LoVo (cell line): ENCODE measurements around the gene SLC13A5.
A peak's percentile ranks its signal among the peaks of the same experiment; 100 is the strongest.
"Not testable (repeated sequence)": the region's sequence is repeated elsewhere in the genome, so short reads cannot be mapped to it uniquely, and the experiment has no call there.

Experiments
- DNase-seq: peaks from one replicate; pipeline ENCODE4 v3.0.0-alpha.2; 2016; ENCODE audit warnings: low spot score

SLC13A5 gene

DNA sequence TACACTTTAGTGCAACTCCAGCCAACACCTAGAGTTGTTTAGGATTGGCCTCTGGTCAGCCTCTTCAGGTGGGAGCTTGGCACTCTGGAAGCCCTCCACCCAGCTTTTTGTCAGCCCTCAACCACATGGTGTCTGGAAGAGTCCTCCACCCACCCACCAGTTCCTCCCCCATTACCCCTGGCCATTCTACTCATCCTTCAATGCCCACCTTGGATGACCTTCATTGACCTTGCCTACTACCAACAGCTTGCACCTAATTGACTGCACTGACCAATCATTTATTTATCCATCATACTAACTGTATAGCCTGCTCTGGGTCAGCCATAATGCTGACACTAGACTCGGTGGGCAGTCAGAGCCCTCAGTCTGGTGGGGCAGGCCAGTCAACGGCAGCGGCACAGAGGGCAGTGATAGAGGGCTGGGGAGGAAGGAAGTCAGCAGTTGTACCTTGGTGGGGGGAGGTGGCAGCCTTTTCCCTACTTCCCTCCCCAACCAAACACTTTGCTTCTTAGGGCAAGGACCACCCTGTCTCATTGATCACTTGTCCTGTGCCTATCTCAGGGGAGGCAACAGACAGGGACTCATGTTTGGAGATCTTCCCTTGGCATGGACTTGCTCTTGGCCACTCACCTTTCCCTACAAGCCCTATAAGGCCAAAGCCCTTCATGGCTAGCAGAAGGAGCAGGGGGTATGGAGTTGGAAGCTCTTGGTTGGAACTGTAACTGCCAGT lies 29.3 kb downstream of the SLC13A5 start:
- DNase-seq, result no peak

DNA sequence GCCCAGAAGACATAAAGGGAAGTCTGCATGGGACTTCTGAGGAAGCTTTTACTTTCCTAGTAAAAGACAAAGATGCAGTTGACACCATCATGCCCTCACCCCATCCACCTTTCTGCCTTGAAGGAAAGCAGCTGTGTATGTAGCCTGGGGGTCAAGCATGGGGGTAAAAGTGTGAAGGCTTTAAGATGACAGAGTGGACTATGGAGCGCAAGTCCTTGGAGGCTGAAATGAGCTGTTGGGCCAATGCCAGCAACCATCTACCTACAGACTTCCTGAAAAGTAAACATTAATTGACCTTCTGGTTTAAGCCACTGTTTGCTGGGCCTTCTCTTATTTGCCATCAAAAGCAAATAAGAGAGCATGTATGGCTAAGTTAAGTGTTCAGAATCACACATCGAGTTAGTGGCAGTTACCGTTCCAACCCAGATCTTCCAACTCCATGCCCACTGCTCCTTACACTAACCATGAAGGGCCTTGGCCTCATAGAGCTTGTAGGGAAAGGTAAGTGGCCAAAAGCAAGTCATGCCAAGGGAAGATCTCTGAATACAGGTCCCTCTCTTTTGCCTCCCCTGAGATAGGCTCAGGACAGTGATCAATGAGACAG lies 30.0 kb downstream of the SLC13A5 start:
- no peak for DNase-seq

DNA sequence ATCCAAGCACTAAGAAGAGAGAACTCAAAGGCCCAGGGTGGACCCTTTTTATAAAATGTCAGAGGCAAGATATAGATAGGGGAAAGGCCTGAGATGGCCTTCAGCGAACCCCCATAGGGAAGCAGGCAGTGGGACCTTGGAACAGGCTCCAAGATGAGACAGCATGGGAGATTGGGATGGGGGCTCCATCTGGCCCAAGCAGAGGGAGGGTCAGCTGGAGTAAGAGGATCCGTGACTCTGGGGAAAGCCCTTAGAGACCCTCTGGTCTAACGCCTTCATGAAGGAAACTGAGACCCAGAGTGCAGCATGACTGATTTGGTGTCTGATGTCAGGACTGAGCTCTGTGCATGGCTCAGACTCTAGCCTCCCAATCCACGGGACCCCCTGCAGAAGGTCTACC lies 30.8 kb downstream of the SLC13A5 start:
- no peak for DNase-seq

DNA sequence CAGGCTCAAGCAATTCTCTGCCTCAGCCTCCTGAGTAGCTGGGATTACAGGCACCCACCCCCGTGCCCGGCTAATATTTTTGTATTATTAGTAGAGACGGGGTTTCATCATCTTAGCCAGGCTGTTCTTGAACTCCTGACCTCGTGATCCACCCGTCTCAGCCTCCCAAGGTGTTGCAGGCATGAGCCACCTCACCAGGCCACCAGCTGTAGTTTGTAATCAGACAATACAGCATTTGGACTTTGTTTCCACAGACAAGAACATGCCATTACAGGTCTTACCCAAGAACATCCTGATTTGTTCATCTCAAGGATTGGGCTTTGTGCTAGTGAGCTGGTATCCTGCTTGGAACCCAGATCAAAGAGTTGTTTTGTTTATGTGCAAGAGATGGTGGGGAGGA lies 31.5 kb downstream of the SLC13A5 start:
- no peak for DNase-seq

DNA sequence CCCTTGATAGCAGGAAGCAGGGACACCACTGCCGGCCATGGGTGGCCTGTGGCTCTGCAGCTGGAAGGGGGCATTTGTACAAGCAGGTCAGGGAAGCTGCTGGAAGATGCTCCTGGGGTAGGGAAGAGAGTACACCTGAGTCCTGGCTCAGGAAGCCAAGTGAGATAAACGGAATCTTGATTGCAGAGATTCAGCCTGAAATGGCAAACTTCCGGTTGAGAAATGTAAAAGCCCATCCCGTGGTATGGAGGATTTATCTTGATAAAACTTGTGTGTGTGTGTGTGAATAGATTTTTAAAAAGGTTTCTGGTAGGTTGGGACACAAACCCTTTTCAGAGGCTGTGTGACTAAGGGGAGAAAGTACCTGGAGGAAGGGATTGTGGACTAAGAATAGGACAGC lies 32.0 kb downstream of the SLC13A5 start:
- no peak for DNase-seq

DNA sequence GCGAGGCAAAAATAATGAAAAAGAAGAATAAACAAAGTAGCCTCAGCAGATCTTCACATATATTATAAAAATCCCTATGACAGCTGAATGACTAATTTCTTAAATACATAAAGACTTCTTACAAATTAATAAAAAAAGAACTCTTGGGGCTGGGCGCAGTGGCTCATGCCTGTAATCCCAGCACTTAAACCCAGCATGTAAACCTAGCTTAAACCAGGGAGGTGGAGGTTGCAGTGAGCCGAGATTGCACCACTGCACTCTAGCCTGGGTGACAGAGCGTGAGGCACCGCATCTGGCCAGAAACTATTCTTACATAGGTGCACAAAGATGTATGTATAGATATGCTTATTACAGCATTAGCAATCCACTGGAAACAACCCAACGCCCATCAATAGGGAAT lies 33.9 kb downstream of the SLC13A5 start:
- no peak for DNase-seq

DNA sequence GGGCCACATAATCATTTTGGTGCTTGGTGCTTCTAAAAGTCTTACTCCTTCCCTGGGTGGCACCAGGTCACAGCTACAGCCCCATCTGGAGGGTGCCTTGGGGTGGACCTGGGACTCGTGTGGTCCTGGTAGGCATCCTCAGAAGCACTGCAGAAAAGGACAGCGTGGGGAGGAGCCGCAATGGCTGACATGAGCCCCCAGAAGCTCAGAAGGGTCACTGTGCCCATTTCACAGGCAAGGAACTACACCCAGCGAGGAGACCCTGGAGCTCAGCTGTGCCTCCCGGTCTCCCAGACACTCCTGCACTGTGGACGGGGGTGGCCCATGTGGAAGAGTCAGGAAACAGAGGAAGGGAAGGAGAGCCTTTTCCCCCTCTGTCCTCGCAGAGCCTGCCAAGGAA lies 35.2 kb downstream of the SLC13A5 start:
- DNase-seq, result no peak

DNA sequence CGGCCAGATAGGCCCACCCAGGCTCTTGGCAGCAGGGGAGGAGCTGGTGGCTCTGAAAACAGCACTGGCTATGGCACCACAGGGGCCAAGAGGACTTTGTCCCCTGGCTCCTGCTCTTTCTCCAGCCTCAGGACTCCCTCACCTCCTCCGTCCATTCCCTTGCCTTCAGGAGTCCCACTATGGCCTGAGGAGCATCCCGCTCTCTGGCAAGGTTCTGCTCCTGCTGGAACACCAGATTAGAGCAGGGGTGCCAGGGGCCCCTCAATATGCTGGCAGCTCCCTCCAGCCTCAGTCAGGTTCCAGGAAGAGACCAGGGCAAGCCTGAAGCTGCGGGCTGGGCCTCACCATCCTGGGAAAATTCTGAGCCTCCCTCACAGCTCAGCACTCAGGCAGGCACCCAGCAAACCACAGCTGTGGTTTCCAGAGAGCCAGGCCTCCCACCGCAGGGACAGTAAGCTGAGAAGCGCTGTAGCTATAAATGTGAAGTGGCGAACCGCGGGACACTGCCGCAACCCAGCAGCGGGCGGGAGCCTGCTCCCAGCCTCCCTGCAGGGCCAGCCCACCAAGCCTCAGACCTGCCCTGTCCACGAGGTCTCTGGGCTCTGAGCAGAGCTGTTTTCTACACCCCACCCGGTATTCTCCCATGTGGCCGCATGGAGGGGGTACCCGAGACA lies 35.9 kb downstream of the SLC13A5 start:
- DNase-seq, result no peak

DNA sequence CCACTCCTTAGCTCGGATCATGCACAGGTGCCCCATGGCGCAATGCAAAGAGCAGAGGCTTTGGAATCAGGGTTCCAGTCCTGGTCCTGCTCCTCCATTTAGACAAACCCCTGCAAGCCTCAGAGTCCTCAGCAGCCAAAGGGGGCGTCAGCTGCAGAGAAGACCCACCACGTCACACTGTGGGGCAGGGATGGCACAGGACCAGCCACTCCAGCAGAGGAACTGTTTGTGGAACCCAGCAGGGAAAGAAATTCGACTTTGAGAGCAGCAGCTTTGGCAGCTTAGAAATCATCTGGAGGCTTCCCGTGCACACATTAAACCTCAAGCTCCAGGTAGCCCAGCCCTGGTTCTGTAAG lies 36.4 kb downstream of the SLC13A5 start:
- no peak for DNase-seq

DNA sequence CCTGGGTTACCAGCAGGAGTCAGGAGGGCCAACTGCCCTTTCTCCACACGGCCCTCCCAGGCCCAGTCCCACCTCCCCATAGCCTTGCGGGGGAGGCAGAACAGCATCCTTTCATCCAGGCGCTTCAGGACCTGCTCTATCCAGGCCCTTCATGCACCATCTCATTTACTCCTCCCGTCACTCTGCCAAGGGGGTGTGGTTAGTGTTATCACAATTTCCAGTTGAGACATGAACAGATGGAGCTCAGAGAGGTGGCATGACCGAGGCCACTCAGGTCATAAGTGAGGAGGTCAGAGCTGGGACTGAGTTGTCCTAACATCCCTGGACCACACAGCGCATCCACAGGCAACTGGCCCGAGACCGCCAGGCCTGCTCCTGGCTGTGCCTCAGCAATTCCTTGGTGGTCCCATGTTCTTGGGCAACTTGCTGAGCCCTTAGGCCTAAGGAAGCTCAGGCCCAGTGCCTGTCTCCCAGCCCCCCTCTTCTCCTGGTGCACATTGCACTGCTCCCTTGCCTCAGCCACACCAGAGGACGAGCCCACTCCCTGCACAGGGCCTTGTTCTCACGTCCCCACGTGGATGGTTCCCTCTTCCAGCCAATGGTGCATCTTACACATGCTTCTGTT lies 37.9 kb downstream of the SLC13A5 start:
- no peak for DNase-seq

DNA sequence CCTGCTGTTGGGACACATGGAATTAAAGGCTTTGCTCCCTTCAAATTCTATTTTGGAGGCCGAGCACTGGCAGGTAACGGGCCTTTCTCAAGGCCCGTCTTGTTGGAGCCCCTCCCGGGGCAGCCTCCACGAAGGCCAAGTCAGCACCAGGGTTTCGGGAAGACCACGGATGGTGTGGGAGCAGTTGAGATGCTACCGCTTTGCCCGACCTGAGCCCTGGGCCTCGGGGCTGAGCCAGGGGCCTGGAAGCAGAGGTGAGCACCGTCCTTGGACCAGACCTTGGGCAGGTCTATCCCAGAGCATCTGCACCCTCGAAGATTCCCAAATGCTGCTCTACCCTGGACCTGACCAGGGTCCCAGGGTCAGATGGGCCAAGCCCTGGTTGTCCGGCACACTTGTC lies 38.6 kb downstream of the SLC13A5 start:
- DNase-seq, result no peak

DNA sequence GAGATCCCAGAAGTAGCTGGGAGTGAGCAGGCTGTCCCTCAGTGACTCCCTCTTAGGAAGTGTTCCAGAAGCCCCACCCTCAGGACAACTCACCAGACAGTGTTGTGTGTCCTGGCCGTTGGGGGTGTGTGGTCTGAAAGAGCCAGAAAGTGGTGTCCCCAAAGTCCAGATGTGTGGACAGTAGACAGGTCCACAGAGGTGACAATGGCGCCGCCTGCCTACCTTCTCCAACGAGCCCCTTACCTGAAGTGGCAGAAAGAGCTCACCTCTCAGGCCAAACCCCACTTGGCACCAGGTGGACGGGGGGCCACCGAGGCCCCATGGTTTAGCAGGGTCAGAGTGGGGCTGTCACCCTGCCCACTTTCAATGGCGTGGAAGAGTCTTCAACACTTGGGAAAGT lies 41.7 kb downstream of the SLC13A5 start:
- no peak for DNase-seq

DNA sequence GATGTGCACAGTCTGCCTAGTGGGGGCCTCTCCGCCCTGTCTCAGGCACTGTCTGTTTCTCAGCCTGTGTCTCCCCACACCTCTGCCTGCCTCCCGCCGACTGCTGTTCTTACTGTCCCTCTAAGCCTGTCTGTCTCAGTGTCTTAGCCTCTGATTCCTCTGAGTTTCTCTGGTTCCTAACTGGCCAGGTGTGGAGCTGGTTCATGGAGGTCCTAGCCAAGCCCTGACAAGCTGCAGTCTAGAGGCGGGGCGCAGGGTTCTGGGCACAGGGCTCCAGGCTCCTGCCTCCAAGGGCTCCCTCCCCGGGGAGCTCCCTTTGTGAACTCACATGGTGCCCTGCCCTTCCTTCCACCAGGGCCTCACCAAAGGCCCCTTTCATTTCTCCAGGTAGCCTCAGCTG lies 42.2 kb downstream of the SLC13A5 start:
- DNase-seq, result no peak

DNA sequence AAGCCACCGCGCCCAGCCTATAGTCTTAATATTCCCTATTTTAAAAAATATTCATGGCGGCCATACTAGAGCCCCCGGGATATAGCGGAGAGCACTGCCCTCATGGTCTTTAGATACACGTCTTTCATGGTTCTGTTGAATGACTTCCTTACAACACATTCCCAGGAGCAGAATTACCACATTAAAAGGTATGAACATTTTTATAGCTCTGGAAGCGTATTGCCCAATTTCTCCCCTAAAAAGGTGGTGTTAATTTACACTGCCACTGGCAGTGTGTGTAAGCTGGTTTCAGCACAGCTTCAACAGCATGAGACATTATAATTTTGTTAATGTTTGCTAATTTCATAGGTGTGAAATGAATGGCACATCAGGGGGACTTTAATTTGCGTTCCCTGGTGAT lies 42.6 kb downstream of the SLC13A5 start:
- DNase-seq, result no peak

DNA sequence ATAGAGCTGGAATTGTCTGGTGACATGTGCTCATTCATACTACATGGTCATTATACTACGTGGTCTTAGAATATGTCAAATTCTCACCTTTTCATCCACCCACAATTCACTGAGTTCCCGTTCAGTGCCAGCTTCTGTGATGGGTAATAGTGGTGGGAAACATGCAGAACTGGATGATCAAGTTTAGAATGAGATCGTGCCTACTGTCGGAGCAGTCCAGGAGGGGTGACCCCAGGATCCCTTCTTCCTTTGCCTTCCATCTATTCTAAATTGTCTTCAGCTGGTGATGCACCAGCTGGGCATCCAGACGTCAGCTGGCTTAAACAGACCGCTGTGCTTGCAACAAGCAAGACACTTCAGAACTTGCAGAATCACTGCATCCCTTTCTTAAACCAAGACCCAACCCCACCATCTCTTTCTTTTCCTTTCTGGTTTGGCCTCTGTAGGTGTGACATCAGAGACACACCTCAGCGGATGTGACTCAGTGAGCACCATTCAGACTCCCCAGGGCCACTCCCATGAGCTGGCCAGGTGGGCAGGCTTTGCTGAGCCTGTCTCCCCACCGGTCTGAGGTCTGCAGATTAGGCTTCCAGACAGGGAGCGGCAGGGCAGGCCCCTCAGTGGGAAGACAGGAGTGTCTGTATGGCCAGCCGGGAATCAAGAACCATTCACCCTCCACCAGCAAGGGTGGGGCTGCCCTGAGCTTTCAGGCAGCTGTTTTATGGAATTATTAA lies 43.5 kb downstream of the SLC13A5 start:
- peak; percentile 89 for DNase-seq

DNA sequence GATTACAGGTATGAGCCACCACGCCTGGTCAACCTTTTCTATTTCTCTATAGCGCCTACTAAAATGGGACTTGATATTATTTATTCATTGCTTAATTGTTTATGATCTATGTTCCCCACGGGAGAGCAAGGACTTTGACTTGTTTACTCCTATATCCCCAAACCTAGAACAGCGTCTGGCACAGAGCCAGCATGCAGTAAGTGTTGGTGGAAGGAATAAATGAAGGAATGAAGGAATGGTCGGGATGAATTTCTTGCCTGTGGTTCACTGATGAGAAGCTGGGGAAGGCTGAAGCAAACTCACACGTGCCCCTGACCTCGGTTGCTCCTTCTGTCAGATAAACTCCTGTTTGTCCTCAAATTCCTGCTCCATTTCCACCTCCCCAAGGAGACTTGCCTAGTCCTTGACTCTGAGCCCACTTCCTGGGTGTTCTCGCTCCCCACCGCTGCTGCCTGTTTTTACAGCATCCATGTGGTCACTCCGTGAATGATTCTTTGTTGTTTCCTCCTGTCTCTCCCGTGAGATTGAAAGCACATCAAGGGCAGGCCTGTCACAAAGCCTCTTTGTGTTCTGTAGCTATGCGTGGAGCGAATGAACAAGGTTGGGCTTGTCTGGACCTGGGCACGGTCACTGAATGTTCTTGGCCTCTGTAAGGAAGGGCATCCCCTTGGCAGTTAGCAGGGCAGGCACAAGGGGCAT lies 44.3 kb downstream of the SLC13A5 start:
- no peak for DNase-seq

DNA sequence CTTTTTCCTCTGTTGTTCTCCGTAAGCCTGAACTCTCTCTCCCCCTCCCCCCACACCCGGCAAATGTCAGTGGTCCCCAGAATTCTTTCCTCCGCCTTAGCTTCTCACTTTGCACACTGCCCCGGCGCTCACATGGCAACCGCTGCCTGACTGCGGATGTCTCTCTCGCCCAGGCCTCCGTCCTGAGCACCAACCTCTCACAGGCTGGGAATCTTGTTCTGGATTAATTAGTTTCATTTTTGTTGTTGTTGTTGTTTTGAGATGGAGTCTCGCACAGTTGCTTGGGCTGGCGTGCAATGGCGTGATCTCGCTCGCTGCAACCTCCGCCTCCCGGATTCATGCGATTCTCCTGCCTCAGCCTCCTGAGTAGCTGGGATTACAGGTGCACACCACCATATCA lies 45.0 kb downstream of the SLC13A5 start:
- no peak for DNase-seq

DNA sequence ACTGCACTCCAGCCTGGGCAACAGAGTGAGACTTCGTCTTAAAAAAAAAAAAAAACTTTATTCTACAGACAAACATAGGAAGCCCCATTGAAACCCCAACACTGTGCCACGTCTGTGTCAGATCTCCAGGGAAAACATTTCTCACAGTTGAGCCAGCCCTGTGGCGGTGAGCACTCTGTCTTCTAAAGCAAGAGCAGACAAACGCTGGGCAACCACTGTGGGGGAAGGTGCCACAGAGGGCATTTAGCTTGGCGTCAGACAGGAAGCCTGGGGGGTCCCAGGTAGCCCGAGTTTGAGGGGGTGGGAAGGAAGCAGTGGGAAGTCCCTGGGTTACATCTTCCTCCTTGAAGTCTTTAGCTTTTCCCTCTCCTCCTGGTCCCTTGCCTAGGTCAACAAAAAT lies 45.7 kb downstream of the SLC13A5 start:
- DNase-seq, result no peak

DNA sequence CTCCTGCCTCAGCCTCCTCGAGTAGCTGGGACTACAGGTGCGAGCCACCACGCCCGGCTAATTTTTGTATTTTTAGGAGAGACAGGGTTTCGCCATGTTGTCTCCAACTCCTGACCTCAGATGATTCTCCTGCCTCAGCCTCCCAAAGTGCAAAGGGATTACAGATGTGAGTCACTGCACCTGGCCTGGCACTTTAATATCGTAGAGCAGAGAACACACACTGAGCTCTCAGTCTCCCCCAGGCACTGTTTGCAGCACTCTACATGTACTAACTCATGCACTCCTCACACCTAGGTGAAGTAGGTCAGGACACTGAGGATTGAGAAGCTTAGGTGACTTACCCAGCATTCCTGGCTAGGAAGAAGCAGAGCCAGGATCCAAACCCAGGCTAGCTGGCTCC lies 46.6 kb downstream of the SLC13A5 start:
- DNase-seq, result no peak

DNA sequence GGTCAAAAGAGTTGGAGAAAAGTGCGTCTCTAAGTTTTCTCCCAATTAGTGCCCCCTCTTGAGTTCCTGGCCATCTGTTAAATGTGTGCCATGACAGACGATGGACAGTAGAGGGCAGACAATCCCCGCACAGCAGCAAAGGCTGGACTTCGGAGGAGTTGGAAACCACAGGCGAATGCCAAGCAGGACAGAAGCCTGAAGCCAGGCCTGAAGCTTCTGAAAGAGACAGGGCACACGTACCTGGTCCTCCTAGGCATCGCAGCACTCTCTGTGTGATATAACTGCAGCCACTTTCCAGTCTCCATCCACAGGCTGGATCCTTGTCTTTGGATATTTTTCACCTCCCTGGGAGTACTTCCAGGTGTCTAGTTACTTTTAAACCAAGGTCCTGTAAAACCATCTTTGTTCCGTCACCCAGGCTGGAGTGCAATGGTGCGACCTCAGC lies 47.1 kb downstream of the SLC13A5 start:
- DNase-seq, result peak; percentile 74

DNA sequence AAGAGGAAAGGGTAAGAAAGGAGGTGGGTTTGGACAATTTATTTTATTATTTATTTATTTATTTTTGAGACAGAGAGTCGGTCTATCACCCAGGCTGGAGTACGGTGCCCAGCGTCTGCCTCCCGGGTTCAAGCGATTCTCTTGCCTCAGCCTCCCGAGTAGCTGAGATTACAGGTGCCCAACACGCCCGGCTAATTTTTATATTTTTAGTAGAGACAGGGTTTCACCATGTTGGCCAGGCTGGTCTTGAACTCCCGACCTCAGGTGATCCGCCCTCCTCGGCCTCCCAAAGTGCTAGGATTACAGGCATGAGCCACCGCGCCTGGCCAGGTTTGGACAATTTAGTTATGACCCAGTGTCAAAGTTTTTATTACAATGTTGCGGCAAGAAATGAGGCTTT lies 50.0 kb downstream of the SLC13A5 start:
- not testable (repeated sequence) for DNase-seq

DNA sequence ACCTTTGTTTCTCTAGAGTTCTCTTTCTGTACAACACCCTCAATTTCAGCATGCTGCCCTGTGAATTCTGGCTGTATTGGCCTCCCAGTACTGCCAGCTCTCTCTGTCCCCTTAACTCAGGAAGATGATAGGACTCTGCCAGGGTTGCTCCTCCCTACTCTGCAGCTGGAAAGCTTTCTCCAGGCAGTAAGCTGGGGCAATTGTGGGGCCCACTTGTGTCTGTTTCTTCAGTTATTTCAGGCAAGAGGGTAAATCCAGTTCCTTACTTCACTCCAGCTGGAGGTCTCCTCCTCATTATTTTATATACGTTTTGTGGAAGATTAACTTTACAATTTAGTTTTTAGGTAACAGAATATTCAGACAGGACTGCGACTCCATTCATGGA lies 51.7 kb downstream of the SLC13A5 start:
- DNase-seq, result no peak
